HG03378 (cell line): ENCODE data around the gene PODNL1.
"Not testable (repeated sequence)": the region's sequence is repeated elsewhere in the genome, so short reads cannot be mapped to it uniquely, and the experiment has no call there.

Source experiments
- ATAC-seq: cut with Tn5 transposase; IDR thresholded peaks from one replicate; pipeline ENCODE4 v1.9.1; 2021; ENCODE audit warnings: mild to moderate bottlenecking, moderate library complexity; ENCODE audit not compliant: unreplicated experiment

The PODNL1 gene

GRCh38 chr19:13973479-13973878, 35.3 kb upstream of the PODNL1 start:
- ATAC-seq: not testable (repeated sequence)

- no peak for ATAC-seq
These were observed 34.3 kb upstream of the PODNL1 start for GRCh38 chr19:13972368-13973155.

- ATAC-seq: not testable (repeated sequence)
These were observed 33.7 kb upstream of the PODNL1 start for GRCh38 chr19:13971868-13972267.

- ATAC-seq: no peak
These were observed 31.7 kb upstream of the PODNL1 start for GRCh38 chr19:13969897-13970296.

- ATAC-seq: no peak
These were observed 30.8 kb upstream of the PODNL1 start for GRCh38 chr19:13968999-13969398.

GRCh38 chr19:13968383-13968935, 30.2 kb upstream of the PODNL1 start:
- no peak for ATAC-seq

GRCh38 chr19:13967206-13967605, 29.0 kb upstream of the PODNL1 start:
- ATAC-seq: not testable (repeated sequence)

- no peak for ATAC-seq
These were observed 28.5 kb upstream of the PODNL1 start for GRCh38 chr19:13966684-13967128.

GRCh38 chr19:13965926-13966683, 27.9 kb upstream of the PODNL1 start:
- no peak for ATAC-seq

- no peak for ATAC-seq
These were observed 27.2 kb upstream of the PODNL1 start for GRCh38 chr19:13965377-13965896.

GRCh38 chr19:13964776-13965175, 26.6 kb upstream of the PODNL1 start:
- no peak for ATAC-seq

GRCh38 chr19:13963603-13964105, 25.4 kb upstream of the PODNL1 start:
- no peak for ATAC-seq

- ATAC-seq: no peak
These were observed 24.7 kb upstream of the PODNL1 start for GRCh38 chr19:13962699-13963602.

GRCh38 chr19:13961826-13962698, 23.8 kb upstream of the PODNL1 start:
- no peak for ATAC-seq

- no peak for ATAC-seq
These were observed 22.9 kb upstream of the PODNL1 start for GRCh38 chr19:13960863-13961784.

- no peak for ATAC-seq
These were observed 22.0 kb upstream of the PODNL1 start for GRCh38 chr19:13959962-13960862.
